WTC11 (cell line): Measurements from ENCODE around the gene CTAGE9. TPM values are rescaled to one million over a fixed set of nuclear protein-coding genes. Genes with fewer than 3 reads are reported as not detected.

Source experiments
- ATAC-seq: fragments of 200-7000 bp; cut with Tn5 transposase; 2 replicates; pipeline ENCODE4 v1.10.0; 2021; ENCODE audit warnings: mild to moderate bottlenecking, moderate library complexity
- CTCF ChIA-PET: fragments of 300-600 bp; sonication (Branson Sonifier 250); formaldehyde crosslinking; loops from one replicate; lab custom pipeline; 2021; ENCODE audit warnings: antibody characterized with exemption; lab: Charles Lee
- POLR2A ChIA-PET: fragments of 350-600 bp; sonication (Branson Sonifier 250); formaldehyde crosslinking; loops from one replicate; lab custom pipeline; 2021; ENCODE audit warnings: antibody characterized with exemption; lab: Charles Lee
- DNase-seq: peaks from one replicate; pipeline ENCODE4 v3.0.0; 2021; ENCODE audit warnings: low spot score
- H3K27ac Mint-ChIP-seq: 2 replicates; pipeline ENCODE4 v1.8.0; 2021; ENCODE audit warnings: mixed read lengths
- H3K27me3 Mint-ChIP-seq: 2 replicates; pipeline ENCODE4 v1.8.0; 2021; ENCODE audit warnings: low read depth, mild to moderate bottlenecking, moderate library complexity, mixed read lengths
- H3K36me3 Mint-ChIP-seq: 2 replicates; pipeline ENCODE4 v1.8.0; 2021; ENCODE audit warnings: mixed read lengths
- H3K4me1 Mint-ChIP-seq: 2 replicates; pipeline ENCODE4 v1.8.0; 2022; ENCODE audit warnings: mixed read lengths
- H3K4me3 Mint-ChIP-seq: 2 replicates; pipeline ENCODE4 v1.8.0; 2021; ENCODE audit warnings: mild to moderate bottlenecking, moderate library complexity, mixed read lengths
- H3K9me3 Mint-ChIP-seq: 2 replicates; pipeline ENCODE4 v1.8.0; 2021; ENCODE audit warnings: mixed read lengths
- CBFB ChIP-seq: sonication (generic); formaldehyde crosslinking; IDR thresholded peaks from 2 replicates; pipeline ENCODE4 v1.8.1; 2022; ENCODE audit warnings: mild to moderate bottlenecking, low read depth, missing genetic modification reagents
- CREM ChIP-seq: sonication (generic); formaldehyde crosslinking; IDR thresholded peaks from 2 replicates; pipeline ENCODE4 v1.8.1; 2022; ENCODE audit warnings: mild to moderate bottlenecking, missing genetic modification reagents, moderate library complexity
- ESRRA ChIP-seq: sonication (generic); formaldehyde crosslinking; IDR thresholded peaks from 2 replicates; pipeline ENCODE4 v1.8.1; 2022; ENCODE audit warnings: mild to moderate bottlenecking, missing genetic modification reagents, borderline replicate concordance
- FOXJ3 ChIP-seq: sonication (generic); formaldehyde crosslinking; IDR thresholded peaks from 2 replicates; pipeline ENCODE4 v1.9.0; 2021; ENCODE audit warnings: missing genetic modification reagents, mild to moderate bottlenecking, borderline replicate concordance
- FOXK1 ChIP-seq: sonication (generic); formaldehyde crosslinking; IDR thresholded peaks from 2 replicates; pipeline ENCODE4 v1.8.0; 2022; ENCODE audit warnings: mild to moderate bottlenecking, moderate library complexity, missing genetic modification reagents
- GTF2I ChIP-seq: fragments of 250-450 bp; sonication (Bioruptor Pico); conservative IDR thresholded peaks from 2 replicates; pipeline ENCODE4 v1.4.0; 2021; ENCODE audit warnings: mild to moderate bottlenecking
- HMGA2 ChIP-seq: fragments of 250-450 bp; sonication (Bioruptor Pico); IDR thresholded peaks from 2 replicates; pipeline ENCODE4 v1.4.0; 2021; ENCODE audit warnings: mild to moderate bottlenecking, moderate library complexity
- IRF2 ChIP-seq: sonication (generic); formaldehyde crosslinking; IDR thresholded peaks from 2 replicates; pipeline ENCODE4 v1.8.0; 2022; ENCODE audit warnings: low read depth, missing genetic modification reagents, borderline replicate concordance
- JUN ChIP-seq: sonication (generic); formaldehyde crosslinking; IDR thresholded peaks from 2 replicates; pipeline ENCODE4 v1.8.0; 2023; ENCODE audit warnings: mild to moderate bottlenecking, missing genetic modification reagents
- MLX ChIP-seq: sonication (generic); formaldehyde crosslinking; IDR thresholded peaks from 2 replicates; pipeline ENCODE4 v1.8.1; 2023; ENCODE audit warnings: mild to moderate bottlenecking, missing genetic modification reagents, moderate library complexity
- MXD4 ChIP-seq: fragments of 250-450 bp; sonication (Bioruptor Pico); IDR thresholded peaks from 2 replicates; pipeline ENCODE4 v1.8.0; 2021; ENCODE audit warnings: mild to moderate bottlenecking, moderate library complexity, borderline replicate concordance
- MYBL2 ChIP-seq: sonication (generic); formaldehyde crosslinking; IDR thresholded peaks from 2 replicates; pipeline ENCODE4 v1.8.1; 2023; ENCODE audit warnings: mild to moderate bottlenecking, moderate library complexity, missing genetic modification reagents
- NFATC4 ChIP-seq: fragments of 250-450 bp; sonication (Bioruptor Pico); IDR thresholded peaks from 2 replicates; pipeline ENCODE4 v1.9.0; 2021; ENCODE audit warnings: mild to moderate bottlenecking
- OVOL2 ChIP-seq: fragments of 250-450 bp; sonication (Bioruptor Pico); IDR thresholded peaks from 2 replicates; pipeline ENCODE4 v1.9.0; 2021; ENCODE audit warnings: mild to moderate bottlenecking, borderline replicate concordance
- SMAD3 ChIP-seq: sonication (generic); formaldehyde crosslinking; IDR thresholded peaks from 2 replicates; pipeline ENCODE4 v1.8.0; 2022; ENCODE audit warnings: missing genetic modification reagents, mild to moderate bottlenecking, borderline replicate concordance
- TEAD1 ChIP-seq: sonication (generic); formaldehyde crosslinking; IDR thresholded peaks from 2 replicates; pipeline ENCODE4 v1.8.0; 2022; ENCODE audit warnings: mild to moderate bottlenecking, missing genetic modification reagents
- USF1 ChIP-seq: sonication (generic); formaldehyde crosslinking; IDR thresholded peaks from 2 replicates; pipeline ENCODE4 v1.8.0; 2022; ENCODE audit warnings: mild to moderate bottlenecking, missing genetic modification reagents
- total RNA-seq: library from RNA; stranded (reverse); gene quantifications from 3 replicates; pipeline ENCODE4 v1.2.3, GENCODE V29; 2021
- TF ChIP-seq, protein P1 (sequence below): sonication (generic); formaldehyde crosslinking; IDR thresholded peaks from 2 replicates; pipeline ENCODE4 v1.8.1; 2022; ENCODE audit warnings: low read depth, missing genetic modification reagents, borderline replicate concordance
- TF ChIP-seq, protein P2 (sequence below): sonication (generic); formaldehyde crosslinking; IDR thresholded peaks from 2 replicates; pipeline ENCODE4 v1.8.1; 2023; ENCODE audit warnings: mild to moderate bottlenecking, missing genetic modification reagents
- TF ChIP-seq, protein P3 (sequence below): sonication (generic); formaldehyde crosslinking; IDR thresholded peaks from 2 replicates; pipeline ENCODE4 v1.8.0; 2023; ENCODE audit warnings: missing genetic modification reagents
- TF ChIP-seq, protein P4 (sequence below): sonication (generic); formaldehyde crosslinking; IDR thresholded peaks from 2 replicates; pipeline ENCODE4 v1.8.0; 2022; ENCODE audit warnings: missing genetic modification reagents
- TF ChIP-seq, protein P5 (sequence below): sonication (generic); formaldehyde crosslinking; conservative IDR thresholded peaks from 2 replicates; pipeline ENCODE4 v1.8.1; 2023; ENCODE audit warnings: mild to moderate bottlenecking, low read depth, missing genetic modification reagents, moderate library complexity

CTAGE9 gene
- total RNA-seq, 1 experiment from 2014 or later: 0.09 TPM

DNA sequence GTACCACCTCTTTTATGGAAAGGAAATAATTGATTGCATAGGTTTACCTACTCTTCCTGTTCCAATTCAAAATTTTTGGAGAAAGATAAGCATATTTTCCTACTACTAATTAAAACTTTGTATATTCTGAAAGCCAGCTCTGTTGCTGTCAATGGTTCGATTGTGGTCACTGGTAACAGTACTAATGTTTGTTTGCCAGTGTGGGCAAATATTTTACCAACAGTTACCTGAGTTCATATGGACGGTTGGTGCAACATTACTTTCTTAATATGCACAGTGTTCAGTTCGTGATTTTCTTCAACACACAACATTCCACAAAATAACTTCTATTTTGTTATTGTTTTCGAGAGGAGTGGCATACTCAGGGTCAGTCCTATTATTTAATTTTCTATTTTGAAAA lies 17.1 kb upstream of the CTAGE9 start:
- H3K9me3 Mint-ChIP-seq: peaks cover 12% of the 10 kb centered on the region
- no peak overlapping the region for H3K27ac Mint-ChIP-seq
- ChIA-PET POLR2A (interaction anchor here (0.6 kb wide), 1 partner anchor 224 kb away, joined by 3 read pairs; the partner anchor contains the start of gene CCN2), CTCF (interaction anchor here (1.7 kb wide), 1 partner anchor 60 kb away, joined by 4 read pairs; no protein-coding TSS in a partner anchor)
- peaks cover 5% of the 10 kb centered on the region; the same call in 1 of the 2 replicates for H3K36me3 Mint-ChIP-seq
- DNase-seq (no peak), ATAC-seq (no peak)
- TF ChIP-seq GTF2I (no peak), TEAD1 (CRISPR knock-in tag) (no peak), MYBL2 (CRISPR knock-in tag) (no peak), MLX (CRISPR knock-in tag) (no peak), SMAD3 (CRISPR knock-in tag) (no peak), NFATC4 (CRISPR knock-in tag) (no peak), FOXJ3 (CRISPR knock-in tag) (no peak), MXD4 (CRISPR knock-in tag) (no peak), OVOL2 (CRISPR knock-in tag) (no peak), CREM (CRISPR knock-in tag) (no peak), IRF2 (no peak), ESRRA (CRISPR knock-in tag) (no peak), HMGA2 (no peak), CBFB (CRISPR knock-in tag) (no peak)
- TF ChIP-seq, protein P1, sequence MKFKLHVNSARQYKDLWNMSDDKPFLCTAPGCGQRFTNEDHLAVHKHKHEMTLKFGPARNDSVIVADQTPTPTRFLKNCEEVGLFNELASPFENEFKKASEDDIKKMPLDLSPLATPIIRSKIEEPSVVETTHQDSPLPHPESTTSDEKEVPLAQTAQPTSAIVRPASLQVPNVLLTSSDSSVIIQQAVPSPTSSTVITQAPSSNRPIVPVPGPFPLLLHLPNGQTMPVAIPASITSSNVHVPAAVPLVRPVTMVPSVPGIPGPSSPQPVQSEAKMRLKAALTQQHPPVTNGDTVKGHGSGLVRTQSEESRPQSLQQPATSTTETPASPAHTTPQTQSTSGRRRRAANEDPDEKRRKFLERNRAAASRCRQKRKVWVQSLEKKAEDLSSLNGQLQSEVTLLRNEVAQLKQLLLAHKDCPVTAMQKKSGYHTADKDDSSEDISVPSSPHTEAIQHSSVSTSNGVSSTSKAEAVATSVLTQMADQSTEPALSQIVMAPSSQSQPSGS (CRISPR knock-in tag): no peak
- TF ChIP-seq, protein P2, sequence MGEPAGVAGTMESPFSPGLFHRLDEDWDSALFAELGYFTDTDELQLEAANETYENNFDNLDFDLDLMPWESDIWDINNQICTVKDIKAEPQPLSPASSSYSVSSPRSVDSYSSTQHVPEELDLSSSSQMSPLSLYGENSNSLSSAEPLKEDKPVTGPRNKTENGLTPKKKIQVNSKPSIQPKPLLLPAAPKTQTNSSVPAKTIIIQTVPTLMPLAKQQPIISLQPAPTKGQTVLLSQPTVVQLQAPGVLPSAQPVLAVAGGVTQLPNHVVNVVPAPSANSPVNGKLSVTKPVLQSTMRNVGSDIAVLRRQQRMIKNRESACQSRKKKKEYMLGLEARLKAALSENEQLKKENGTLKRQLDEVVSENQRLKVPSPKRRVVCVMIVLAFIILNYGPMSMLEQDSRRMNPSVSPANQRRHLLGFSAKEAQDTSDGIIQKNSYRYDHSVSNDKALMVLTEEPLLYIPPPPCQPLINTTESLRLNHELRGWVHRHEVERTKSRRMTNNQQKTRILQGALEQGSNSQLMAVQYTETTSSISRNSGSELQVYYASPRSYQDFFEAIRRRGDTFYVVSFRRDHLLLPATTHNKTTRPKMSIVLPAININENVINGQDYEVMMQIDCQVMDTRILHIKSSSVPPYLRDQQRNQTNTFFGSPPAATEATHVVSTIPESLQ (CRISPR knock-in tag): no peak
- TF ChIP-seq, protein P3, sequence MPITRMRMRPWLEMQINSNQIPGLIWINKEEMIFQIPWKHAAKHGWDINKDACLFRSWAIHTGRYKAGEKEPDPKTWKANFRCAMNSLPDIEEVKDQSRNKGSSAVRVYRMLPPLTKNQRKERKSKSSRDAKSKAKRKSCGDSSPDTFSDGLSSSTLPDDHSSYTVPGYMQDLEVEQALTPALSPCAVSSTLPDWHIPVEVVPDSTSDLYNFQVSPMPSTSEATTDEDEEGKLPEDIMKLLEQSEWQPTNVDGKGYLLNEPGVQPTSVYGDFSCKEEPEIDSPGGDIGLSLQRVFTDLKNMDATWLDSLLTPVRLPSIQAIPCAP (CRISPR knock-in tag): no peak
- H3K4me3 Mint-ChIP-seq: no peak overlapping the region
- peaks cover 8% of the 10 kb centered on the region for H3K4me1 Mint-ChIP-seq
- peaks cover 13% of the 10 kb centered on the region for H3K27me3 Mint-ChIP-seq

- Mint-ChIP-seq H3K4me1 (peaks cover 8% of the 10 kb centered on the region), H3K27ac (no peak overlapping the region), H3K36me3 (peaks cover 5% of the 10 kb centered on the region; the same call in 1 of the 2 replicates), H3K4me3 (no peak overlapping the region), H3K27me3 (peaks cover 17% of the 10 kb centered on the region), H3K9me3 (peaks cover 12% of the 10 kb centered on the region)
- POLR2A ChIA-PET: no interaction called here
- no peak for TF ChIP-seq JUN (CRISPR knock-in tag)
- TF ChIP-seq, protein P4, sequence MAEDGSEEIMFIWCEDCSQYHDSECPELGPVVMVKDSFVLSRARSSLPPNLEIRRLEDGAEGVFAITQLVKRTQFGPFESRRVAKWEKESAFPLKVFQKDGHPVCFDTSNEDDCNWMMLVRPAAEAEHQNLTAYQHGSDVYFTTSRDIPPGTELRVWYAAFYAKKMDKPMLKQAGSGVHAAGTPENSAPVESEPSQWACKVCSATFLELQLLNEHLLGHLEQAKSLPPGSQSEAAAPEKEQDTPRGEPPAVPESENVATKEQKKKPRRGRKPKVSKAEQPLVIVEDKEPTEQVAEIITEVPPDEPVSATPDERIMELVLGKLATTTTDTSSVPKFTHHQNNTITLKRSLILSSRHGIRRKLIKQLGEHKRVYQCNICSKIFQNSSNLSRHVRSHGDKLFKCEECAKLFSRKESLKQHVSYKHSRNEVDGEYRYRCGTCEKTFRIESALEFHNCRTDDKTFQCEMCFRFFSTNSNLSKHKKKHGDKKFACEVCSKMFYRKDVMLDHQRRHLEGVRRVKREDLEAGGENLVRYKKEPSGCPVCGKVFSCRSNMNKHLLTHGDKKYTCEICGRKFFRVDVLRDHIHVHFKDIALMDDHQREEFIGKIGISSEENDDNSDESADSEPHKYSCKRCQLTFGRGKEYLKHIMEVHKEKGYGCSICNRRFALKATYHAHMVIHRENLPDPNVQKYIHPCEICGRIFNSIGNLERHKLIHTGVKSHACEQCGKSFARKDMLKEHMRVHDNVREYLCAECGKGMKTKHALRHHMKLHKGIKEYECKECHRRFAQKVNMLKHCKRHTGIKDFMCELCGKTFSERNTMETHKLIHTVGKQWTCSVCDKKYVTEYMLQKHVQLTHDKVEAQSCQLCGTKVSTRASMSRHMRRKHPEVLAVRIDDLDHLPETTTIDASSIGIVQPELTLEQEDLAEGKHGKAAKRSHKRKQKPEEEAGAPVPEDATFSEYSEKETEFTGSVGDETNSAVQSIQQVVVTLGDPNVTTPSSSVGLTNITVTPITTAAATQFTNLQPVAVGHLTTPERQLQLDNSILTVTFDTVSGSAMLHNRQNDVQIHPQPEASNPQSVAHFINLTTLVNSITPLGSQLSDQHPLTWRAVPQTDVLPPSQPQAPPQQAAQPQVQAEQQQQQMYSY (CRISPR knock-in tag): no peak
- TF ChIP-seq USF1 (CRISPR knock-in tag): no peak
- TF ChIP-seq, protein P5, sequence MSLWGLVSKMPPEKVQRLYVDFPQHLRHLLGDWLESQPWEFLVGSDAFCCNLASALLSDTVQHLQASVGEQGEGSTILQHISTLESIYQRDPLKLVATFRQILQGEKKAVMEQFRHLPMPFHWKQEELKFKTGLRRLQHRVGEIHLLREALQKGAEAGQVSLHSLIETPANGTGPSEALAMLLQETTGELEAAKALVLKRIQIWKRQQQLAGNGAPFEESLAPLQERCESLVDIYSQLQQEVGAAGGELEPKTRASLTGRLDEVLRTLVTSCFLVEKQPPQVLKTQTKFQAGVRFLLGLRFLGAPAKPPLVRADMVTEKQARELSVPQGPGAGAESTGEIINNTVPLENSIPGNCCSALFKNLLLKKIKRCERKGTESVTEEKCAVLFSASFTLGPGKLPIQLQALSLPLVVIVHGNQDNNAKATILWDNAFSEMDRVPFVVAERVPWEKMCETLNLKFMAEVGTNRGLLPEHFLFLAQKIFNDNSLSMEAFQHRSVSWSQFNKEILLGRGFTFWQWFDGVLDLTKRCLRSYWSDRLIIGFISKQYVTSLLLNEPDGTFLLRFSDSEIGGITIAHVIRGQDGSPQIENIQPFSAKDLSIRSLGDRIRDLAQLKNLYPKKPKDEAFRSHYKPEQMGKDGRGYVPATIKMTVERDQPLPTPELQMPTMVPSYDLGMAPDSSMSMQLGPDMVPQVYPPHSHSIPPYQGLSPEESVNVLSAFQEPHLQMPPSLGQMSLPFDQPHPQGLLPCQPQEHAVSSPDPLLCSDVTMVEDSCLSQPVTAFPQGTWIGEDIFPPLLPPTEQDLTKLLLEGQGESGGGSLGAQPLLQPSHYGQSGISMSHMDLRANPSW (CRISPR knock-in tag): no peak
- no peak for TF ChIP-seq FOXK1
- DNase-seq (no peak), ATAC-seq (no peak)
- CTCF ChIA-PET: interaction anchor here (1.7 kb wide), 1 partner anchor 60 kb away, joined by 4 read pairs; no protein-coding TSS in a partner anchor
Observed at GRCh38 chr6:131727467-131727866, 16.6 kb upstream of the CTAGE9 start.
